WTC11 (cell line): ENCODE data around the gene GNA12. TPM values are rescaled to one million over a fixed set of nuclear protein-coding genes. Genes with fewer than 3 reads are reported as not detected.

Experiments
- ATAC-seq: fragments of 200-7000 bp; cut with Tn5 transposase; 2 replicates; pipeline ENCODE4 v1.10.0; 2021; ENCODE audit warnings: mild to moderate bottlenecking, moderate library complexity
- CTCF ChIA-PET: fragments of 300-600 bp; sonication (Branson Sonifier 250); formaldehyde crosslinking; loops from one replicate; lab custom pipeline; 2021; ENCODE audit warnings: antibody characterized with exemption; lab: Charles Lee
- POLR2A ChIA-PET: fragments of 350-600 bp; sonication (Branson Sonifier 250); formaldehyde crosslinking; loops from one replicate; lab custom pipeline; 2021; ENCODE audit warnings: antibody characterized with exemption; lab: Charles Lee
- DNase-seq: peaks from one replicate; pipeline ENCODE4 v3.0.0; 2021; ENCODE audit warnings: low spot score
- H3K27ac Mint-ChIP-seq: 2 replicates; pipeline ENCODE4 v1.8.0; 2021; ENCODE audit warnings: mixed read lengths
- H3K27me3 Mint-ChIP-seq: 2 replicates; pipeline ENCODE4 v1.8.0; 2021; ENCODE audit warnings: low read depth, mild to moderate bottlenecking, moderate library complexity, mixed read lengths
- H3K36me3 Mint-ChIP-seq: 2 replicates; pipeline ENCODE4 v1.8.0; 2021; ENCODE audit warnings: mixed read lengths
- H3K4me1 Mint-ChIP-seq: 2 replicates; pipeline ENCODE4 v1.8.0; 2022; ENCODE audit warnings: mixed read lengths
- H3K4me3 Mint-ChIP-seq: 2 replicates; pipeline ENCODE4 v1.8.0; 2021; ENCODE audit warnings: mild to moderate bottlenecking, moderate library complexity, mixed read lengths
- H3K9me3 Mint-ChIP-seq: 2 replicates; pipeline ENCODE4 v1.8.0; 2021; ENCODE audit warnings: mixed read lengths
- EMX1 ChIP-seq: fragments of 250-450 bp; sonication (Bioruptor Pico); IDR thresholded peaks from 2 replicates; pipeline ENCODE4 v1.8.0; 2021; ENCODE audit warnings: mild to moderate bottlenecking
- ETV6 ChIP-seq: sonication (generic); formaldehyde crosslinking; IDR thresholded peaks from 2 replicates; pipeline ENCODE4 v1.8.1; 2022; ENCODE audit warnings: mild to moderate bottlenecking, missing genetic modification reagents
- FOXK1 ChIP-seq: sonication (generic); formaldehyde crosslinking; IDR thresholded peaks from 2 replicates; pipeline ENCODE4 v1.8.0; 2022; ENCODE audit warnings: mild to moderate bottlenecking, moderate library complexity, missing genetic modification reagents
- JUN ChIP-seq: sonication (generic); formaldehyde crosslinking; IDR thresholded peaks from 2 replicates; pipeline ENCODE4 v1.8.0; 2023; ENCODE audit warnings: mild to moderate bottlenecking, missing genetic modification reagents
- MYBL2 ChIP-seq: sonication (generic); formaldehyde crosslinking; IDR thresholded peaks from 2 replicates; pipeline ENCODE4 v1.8.1; 2023; ENCODE audit warnings: mild to moderate bottlenecking, moderate library complexity, missing genetic modification reagents
- NFYB ChIP-seq: sonication (generic); formaldehyde crosslinking; conservative IDR thresholded peaks from 2 replicates; pipeline ENCODE4 v1.8.0; 2022; ENCODE audit warnings: low read depth, missing genetic modification reagents
- RELA ChIP-seq: sonication (generic); formaldehyde crosslinking; IDR thresholded peaks from 2 replicates; pipeline ENCODE4 v1.8.1; 2022; ENCODE audit warnings: missing genetic modification reagents, mild to moderate bottlenecking, borderline replicate concordance
- SOX15 ChIP-seq: fragments of 250-450 bp; sonication (Bioruptor Pico); IDR thresholded peaks from 2 replicates; pipeline ENCODE4 v1.9.0; 2021; ENCODE audit warnings: mild to moderate bottlenecking
- TCF7 ChIP-seq: sonication (generic); formaldehyde crosslinking; IDR thresholded peaks from 2 replicates; pipeline ENCODE4 v1.8.0; 2022; ENCODE audit warnings: mild to moderate bottlenecking, low read depth, missing genetic modification reagents, moderate library complexity
- TP53 ChIP-seq: sonication (generic); formaldehyde crosslinking; IDR thresholded peaks from 2 replicates; pipeline ENCODE4 v1.8.1; 2023; ENCODE audit warnings: mild to moderate bottlenecking, missing genetic modification reagents
- ZNF138 ChIP-seq: sonication (generic); formaldehyde crosslinking; conservative IDR thresholded peaks from 2 replicates; pipeline ENCODE4 v1.8.1; 2022; ENCODE audit warnings: mild to moderate bottlenecking, moderate library complexity, missing genetic modification reagents
- ZNF317 ChIP-seq: sonication (generic); formaldehyde crosslinking; IDR thresholded peaks from 2 replicates; pipeline ENCODE4 v1.8.1; 2023; ENCODE audit warnings: low read depth, mild to moderate bottlenecking, moderate library complexity, missing genetic modification reagents, borderline replicate concordance
- ZNF396 ChIP-seq: fragments of 250-450 bp; sonication (Bioruptor Pico); IDR thresholded peaks from 2 replicates; pipeline ENCODE4 v1.8.0; 2021; ENCODE audit warnings: mild to moderate bottlenecking, moderate library complexity, borderline replicate concordance
- ZNF423 ChIP-seq: fragments of 250-450 bp; sonication (Bioruptor Pico); IDR thresholded peaks from 2 replicates; pipeline ENCODE4 v2.1.2; 2022; ENCODE audit warnings: mild to moderate bottlenecking, moderate library complexity
- ZNF671 ChIP-seq: fragments of 250-450 bp; sonication (Bioruptor Pico); IDR thresholded peaks from 2 replicates; pipeline ENCODE4 v1.8.0; 2021; ENCODE audit warnings: mild to moderate bottlenecking
- total RNA-seq: library from RNA; stranded (reverse); gene quantifications from 3 replicates; pipeline ENCODE4 v1.2.3, GENCODE V29; 2021
- TF ChIP-seq, protein P1 (sequence below): sonication (generic); formaldehyde crosslinking; IDR thresholded peaks from 2 replicates; pipeline ENCODE4 v1.8.0; 2023; ENCODE audit warnings: mild to moderate bottlenecking, missing genetic modification reagents
- TF ChIP-seq, protein P2 (sequence below): fragments of 250-450 bp; sonication (Bioruptor Pico); IDR thresholded peaks from 2 replicates; pipeline ENCODE4 v1.8.0; 2021; ENCODE audit warnings: mild to moderate bottlenecking
- TF ChIP-seq, protein P3 (sequence below): sonication (generic); formaldehyde crosslinking; IDR thresholded peaks from 2 replicates; pipeline ENCODE4 v1.8.1; 2023; ENCODE audit warnings: mild to moderate bottlenecking, missing genetic modification reagents
- TF ChIP-seq, protein P4 (sequence below): fragments of 250-450 bp; sonication (Bioruptor Pico); IDR thresholded peaks from 2 replicates; pipeline ENCODE4 v2.1.2; 2022; ENCODE audit warnings: mild to moderate bottlenecking, moderate library complexity
- TF ChIP-seq, protein P5 (sequence below): sonication (generic); formaldehyde crosslinking; IDR thresholded peaks from 2 replicates; pipeline ENCODE4 v1.8.1; 2022; ENCODE audit warnings: low read depth, mild to moderate bottlenecking, moderate library complexity, missing genetic modification reagents, borderline replicate concordance
- TF ChIP-seq, protein P6 (sequence below): fragments of 250-450 bp; sonication (Bioruptor Pico); IDR thresholded peaks from 2 replicates; pipeline ENCODE4 v1.9.0; 2021; ENCODE audit warnings: moderate library complexity, mild to moderate bottlenecking, inconsistent platforms, borderline replicate concordance
- TF ChIP-seq, protein P7 (sequence below): fragments of 200-600 bp; IDR thresholded peaks from 2 replicates; pipeline ENCODE4 v1.8.0; 2022; ENCODE audit warnings: antibody characterized with exemption

The GNA12 gene
- total RNA-seq, 1 experiment from 2014 or later = 99.6 TPM

DNA sequence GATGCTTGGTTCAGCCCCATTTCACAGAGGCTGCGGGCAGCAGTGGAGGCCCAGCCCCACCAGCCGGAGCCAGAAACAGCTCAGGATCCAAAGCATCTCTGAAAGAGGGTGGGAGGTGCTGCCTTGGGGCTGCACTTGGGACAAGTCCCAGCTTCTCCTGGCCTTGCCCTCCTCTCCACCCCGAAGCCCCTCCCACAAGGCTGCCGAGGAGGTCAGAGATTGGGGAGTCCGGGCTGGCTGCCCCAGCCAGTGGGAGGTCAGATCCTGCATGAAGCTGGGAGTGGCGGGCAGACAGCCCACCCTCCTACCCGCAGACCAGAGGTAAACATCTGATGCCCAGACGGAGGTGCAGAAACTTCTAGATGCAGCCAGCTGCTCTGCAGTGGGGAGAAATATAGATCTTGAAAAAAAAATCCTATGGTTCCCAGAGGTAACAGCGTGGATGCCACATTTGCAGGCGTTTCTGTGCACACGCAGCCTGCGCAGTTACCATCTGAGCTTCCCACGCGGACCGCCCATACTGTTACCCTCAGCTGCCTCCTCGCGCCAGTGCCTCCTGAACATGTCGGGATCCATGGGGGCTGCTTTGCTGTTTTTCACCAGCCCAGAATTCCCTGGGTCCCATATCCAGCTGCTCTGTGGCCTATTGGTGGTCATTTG, 36.9 kb upstream of the GNA12 start:
- DNase-seq = peak; percentile 73
- peak; percentile 95 for ATAC-seq
- no peak overlapping the region for H3K4me3 Mint-ChIP-seq
- H3K4me1 Mint-ChIP-seq = peaks cover 44% of the 10 kb centered on the region
- CTCF ChIA-PET = interaction anchor here (0.6 to 2.6 kb wide), 11 partner anchors 9 to 1633 kb away, joined by 3 to 19 read pairs (median 6); partner anchors contain the start of gene SDK1
- TF ChIP-seq ZNF138 (CRISPR knock-in tag) (no peak), NFYB (CRISPR knock-in tag) (no peak), TCF7 (CRISPR knock-in tag) (no peak), ETV6 (CRISPR knock-in tag) (no peak), ZNF317 (CRISPR knock-in tag) (no peak), SOX15 (no peak), ZNF423 (CRISPR knock-in tag) (no peak), ZNF671 (no peak), ZNF396 (CRISPR knock-in tag) (no peak)
- TF ChIP-seq, protein P1, sequence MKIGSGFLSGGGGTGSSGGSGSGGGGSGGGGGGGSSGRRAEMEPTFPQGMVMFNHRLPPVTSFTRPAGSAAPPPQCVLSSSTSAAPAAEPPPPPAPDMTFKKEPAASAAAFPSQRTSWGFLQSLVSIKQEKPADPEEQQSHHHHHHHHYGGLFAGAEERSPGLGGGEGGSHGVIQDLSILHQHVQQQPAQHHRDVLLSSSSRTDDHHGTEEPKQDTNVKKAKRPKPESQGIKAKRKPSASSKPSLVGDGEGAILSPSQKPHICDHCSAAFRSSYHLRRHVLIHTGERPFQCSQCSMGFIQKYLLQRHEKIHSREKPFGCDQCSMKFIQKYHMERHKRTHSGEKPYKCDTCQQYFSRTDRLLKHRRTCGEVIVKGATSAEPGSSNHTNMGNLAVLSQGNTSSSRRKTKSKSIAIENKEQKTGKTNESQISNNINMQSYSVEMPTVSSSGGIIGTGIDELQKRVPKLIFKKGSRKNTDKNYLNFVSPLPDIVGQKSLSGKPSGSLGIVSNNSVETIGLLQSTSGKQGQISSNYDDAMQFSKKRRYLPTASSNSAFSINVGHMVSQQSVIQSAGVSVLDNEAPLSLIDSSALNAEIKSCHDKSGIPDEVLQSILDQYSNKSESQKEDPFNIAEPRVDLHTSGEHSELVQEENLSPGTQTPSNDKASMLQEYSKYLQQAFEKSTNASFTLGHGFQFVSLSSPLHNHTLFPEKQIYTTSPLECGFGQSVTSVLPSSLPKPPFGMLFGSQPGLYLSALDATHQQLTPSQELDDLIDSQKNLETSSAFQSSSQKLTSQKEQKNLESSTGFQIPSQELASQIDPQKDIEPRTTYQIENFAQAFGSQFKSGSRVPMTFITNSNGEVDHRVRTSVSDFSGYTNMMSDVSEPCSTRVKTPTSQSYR (CRISPR knock-in tag) = no peak
- TF ChIP-seq, protein P2, sequence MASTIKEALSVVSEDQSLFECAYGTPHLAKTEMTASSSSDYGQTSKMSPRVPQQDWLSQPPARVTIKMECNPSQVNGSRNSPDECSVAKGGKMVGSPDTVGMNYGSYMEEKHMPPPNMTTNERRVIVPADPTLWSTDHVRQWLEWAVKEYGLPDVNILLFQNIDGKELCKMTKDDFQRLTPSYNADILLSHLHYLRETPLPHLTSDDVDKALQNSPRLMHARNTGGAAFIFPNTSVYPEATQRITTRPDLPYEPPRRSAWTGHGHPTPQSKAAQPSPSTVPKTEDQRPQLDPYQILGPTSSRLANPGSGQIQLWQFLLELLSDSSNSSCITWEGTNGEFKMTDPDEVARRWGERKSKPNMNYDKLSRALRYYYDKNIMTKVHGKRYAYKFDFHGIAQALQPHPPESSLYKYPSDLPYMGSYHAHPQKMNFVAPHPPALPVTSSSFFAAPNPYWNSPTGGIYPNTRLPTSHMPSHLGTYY (CRISPR knock-in tag) = no peak
- TF ChIP-seq, protein P3, sequence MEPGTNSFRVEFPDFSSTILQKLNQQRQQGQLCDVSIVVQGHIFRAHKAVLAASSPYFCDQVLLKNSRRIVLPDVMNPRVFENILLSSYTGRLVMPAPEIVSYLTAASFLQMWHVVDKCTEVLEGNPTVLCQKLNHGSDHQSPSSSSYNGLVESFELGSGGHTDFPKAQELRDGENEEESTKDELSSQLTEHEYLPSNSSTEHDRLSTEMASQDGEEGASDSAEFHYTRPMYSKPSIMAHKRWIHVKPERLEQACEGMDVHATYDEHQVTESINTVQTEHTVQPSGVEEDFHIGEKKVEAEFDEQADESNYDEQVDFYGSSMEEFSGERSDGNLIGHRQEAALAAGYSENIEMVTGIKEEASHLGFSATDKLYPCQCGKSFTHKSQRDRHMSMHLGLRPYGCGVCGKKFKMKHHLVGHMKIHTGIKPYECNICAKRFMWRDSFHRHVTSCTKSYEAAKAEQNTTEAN (CRISPR knock-in tag) = no peak
- TF ChIP-seq, protein P4, sequence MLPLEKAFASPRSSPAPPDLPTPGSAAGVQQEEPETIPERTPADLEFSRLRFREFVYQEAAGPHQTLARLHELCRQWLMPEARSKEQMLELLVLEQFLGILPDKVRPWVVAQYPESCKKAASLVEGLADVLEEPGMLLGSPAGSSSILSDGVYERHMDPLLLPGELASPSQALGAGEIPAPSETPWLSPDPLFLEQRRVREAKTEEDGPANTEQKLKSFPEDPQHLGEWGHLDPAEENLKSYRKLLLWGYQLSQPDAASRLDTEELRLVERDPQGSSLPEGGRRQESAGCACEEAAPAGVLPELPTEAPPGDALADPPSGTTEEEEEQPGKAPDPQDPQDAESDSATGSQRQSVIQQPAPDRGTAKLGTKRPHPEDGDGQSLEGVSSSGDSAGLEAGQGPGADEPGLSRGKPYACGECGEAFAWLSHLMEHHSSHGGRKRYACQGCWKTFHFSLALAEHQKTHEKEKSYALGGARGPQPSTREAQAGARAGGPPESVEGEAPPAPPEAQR (CRISPR knock-in tag) = no peak
- TF ChIP-seq, all 79 proteins: peak for 0
- no peaks in the 10 kb centered on the region for H3K36me3 Mint-ChIP-seq
- POLR2A ChIA-PET = interaction anchor here (0.7 kb wide), 1 partner anchor 121 kb away, joined by 4 read pairs; no protein-coding TSS in a partner anchor
- peak overlapping the region; percentile 70 for H3K27ac Mint-ChIP-seq
- H3K27me3 Mint-ChIP-seq = no peaks in the 10 kb centered on the region
- peaks cover 6% of the 10 kb centered on the region; the same call in 1 of the 2 replicates for H3K9me3 Mint-ChIP-seq

DNA sequence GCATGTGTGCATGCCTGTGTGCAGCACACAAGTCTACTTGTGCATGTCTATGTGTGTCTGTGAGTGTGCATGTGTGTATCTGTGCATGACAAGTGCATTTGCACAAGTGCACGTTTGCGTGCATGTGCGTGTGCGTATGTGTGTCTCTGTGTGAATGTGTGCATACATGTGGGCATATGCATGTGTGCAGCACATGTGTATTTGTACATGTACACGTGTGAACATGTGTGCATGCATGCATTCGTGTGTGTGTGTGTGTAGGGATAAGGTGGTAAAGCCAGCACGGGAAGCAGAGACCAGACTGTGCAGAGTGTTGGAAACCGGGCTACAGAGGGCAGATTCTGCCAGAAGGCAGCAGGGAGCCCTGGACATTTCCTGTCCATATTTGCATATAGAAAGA, 35.9 kb upstream of the GNA12 start:
- Mint-ChIP-seq H3K27me3 (no peaks in the 10 kb centered on the region), H3K27ac (peak overlapping the region; percentile 66; the same call in 1 of the 2 replicates), H3K36me3 (no peaks in the 10 kb centered on the region), H3K4me1 (peaks cover 47% of the 10 kb centered on the region), H3K9me3 (peaks cover 6% of the 10 kb centered on the region; the same call in 1 of the 2 replicates), H3K4me3 (no peak overlapping the region)
- ATAC-seq (no peak), DNase-seq (no peak)
- ChIA-PET CTCF (no interaction called here), POLR2A (no interaction called here)
- TF ChIP-seq, protein P5, sequence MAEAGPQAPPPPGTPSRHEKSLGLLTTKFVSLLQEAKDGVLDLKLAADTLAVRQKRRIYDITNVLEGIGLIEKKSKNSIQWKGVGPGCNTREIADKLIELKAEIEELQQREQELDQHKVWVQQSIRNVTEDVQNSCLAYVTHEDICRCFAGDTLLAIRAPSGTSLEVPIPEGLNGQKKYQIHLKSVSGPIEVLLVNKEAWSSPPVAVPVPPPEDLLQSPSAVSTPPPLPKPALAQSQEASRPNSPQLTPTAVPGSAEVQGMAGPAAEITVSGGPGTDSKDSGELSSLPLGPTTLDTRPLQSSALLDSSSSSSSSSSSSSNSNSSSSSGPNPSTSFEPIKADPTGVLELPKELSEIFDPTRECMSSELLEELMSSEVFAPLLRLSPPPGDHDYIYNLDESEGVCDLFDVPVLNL (CRISPR knock-in tag) = no peak
- TF ChIP-seq, protein P4 (CRISPR knock-in tag) = no peak
- TF ChIP-seq JUN (CRISPR knock-in tag) (no peak), FOXK1 (CRISPR knock-in tag) (no peak), TP53 (CRISPR knock-in tag) (no peak), RELA (CRISPR knock-in tag) (no peak), ETV6 (CRISPR knock-in tag) (no peak), ZNF423 (CRISPR knock-in tag) (no peak), MYBL2 (CRISPR knock-in tag) (no peak), EMX1 (no peak)
- TF ChIP-seq, protein P6, sequence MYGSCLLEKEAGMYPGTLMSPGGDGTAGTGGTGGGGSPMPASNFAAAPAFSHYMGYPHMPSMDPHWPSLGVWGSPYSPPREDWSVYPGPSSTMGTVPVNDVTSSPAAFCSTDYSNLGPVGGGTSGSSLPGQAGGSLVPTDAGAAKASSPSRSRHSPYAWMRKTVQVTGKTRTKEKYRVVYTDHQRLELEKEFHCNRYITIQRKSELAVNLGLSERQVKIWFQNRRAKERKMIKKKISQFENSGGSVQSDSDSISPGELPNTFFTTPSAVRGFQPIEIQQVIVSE = no peak
- TF ChIP-seq, protein P7, sequence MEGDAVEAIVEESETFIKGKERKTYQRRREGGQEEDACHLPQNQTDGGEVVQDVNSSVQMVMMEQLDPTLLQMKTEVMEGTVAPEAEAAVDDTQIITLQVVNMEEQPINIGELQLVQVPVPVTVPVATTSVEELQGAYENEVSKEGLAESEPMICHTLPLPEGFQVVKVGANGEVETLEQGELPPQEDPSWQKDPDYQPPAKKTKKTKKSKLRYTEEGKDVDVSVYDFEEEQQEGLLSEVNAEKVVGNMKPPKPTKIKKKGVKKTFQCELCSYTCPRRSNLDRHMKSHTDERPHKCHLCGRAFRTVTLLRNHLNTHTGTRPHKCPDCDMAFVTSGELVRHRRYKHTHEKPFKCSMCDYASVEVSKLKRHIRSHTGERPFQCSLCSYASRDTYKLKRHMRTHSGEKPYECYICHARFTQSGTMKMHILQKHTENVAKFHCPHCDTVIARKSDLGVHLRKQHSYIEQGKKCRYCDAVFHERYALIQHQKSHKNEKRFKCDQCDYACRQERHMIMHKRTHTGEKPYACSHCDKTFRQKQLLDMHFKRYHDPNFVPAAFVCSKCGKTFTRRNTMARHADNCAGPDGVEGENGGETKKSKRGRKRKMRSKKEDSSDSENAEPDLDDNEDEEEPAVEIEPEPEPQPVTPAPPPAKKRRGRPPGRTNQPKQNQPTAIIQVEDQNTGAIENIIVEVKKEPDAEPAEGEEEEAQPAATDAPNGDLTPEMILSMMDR = no peak
